ENCODE data around the gene LY9.

DNA sequence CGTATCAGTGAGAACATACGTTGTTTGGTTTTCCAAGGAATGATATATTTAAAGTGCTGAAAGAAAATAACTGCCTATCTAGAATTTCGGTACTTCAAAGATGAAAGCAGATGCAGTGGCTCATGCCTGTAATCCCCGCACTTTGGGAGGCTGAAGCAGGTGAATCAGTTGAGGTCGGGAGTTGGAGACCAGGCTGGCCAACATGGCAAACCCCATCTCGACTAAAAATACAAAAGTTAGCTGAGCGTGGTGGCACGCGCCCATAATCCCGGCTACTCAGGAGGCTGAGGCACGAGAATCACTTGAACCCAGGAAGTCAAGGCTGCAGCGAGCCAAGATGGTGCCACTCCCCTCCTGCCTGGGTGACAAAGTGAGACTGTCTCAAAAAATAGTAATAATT, 50.3 kb downstream of the LY9 start:
- TF ChIP-seq POLR2A (IDR thresholded peaks at IDR 0.05; ENCODE audit: low read length) (no peak), POLR2AphosphoS2 (conservative IDR thresholded peaks at IDR 0.05; ENCODE audit: low read length) (no peak), CTCF (IDR thresholded peaks at IDR 0.05) (no peak), EP300 (IDR thresholded peaks at IDR 0.05) (no peak), MAFK (IDR thresholded peaks at IDR 0.05; ENCODE audit: partially characterized antibody) (no peak), ZFP36 (IDR thresholded peaks at IDR 0.05; ENCODE audit: borderline replicate concordance, partially characterized antibody) (no peak), USF2 (IDR thresholded peaks at IDR 0.05) (no peak), TP53 (CRISPR knock-in tag; IDR thresholded peaks at IDR 0.05) (no peak)
- TF ChIP-seq, protein P1, sequence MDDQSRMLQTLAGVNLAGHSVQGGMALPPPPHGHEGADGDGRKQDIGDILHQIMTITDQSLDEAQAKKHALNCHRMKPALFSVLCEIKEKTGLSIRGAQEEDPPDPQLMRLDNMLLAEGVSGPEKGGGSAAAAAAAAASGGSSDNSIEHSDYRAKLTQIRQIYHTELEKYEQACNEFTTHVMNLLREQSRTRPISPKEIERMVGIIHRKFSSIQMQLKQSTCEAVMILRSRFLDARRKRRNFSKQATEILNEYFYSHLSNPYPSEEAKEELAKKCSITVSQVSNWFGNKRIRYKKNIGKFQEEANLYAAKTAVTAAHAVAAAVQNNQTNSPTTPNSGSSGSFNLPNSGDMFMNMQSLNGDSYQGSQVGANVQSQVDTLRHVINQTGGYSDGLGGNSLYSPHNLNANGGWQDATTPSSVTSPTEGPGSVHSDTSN (IDR thresholded peaks at IDR 0.05) = no peak
- TF ChIP-seq, protein P2, sequence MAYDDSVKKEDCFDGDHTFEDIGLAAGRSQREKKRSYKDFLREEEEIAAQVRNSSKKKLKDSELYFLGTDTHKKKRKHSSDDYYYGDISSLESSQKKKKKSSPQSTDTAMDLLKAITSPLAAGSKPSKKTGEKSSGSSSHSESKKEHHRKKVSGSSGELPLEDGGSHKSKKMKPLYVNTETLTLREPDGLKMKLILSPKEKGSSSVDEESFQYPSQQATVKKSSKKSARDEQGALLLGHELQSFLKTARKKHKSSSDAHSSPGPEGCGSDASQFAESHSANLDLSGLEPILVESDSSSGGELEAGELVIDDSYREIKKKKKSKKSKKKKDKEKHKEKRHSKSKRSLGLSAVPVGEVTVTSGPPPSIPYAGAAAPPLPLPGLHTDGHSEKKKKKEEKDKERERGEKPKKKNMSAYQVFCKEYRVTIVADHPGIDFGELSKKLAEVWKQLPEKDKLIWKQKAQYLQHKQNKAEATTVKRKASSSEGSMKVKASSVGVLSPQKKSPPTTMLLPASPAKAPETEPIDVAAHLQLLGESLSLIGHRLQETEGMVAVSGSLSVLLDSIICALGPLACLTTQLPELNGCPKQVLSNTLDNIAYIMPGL (CRISPR knock-in tag; IDR thresholded peaks at IDR 0.05; ENCODE audit: borderline replicate concordance) = no peak
